Subcutaneous adipose tissue (tissue), 4 donors: ENCODE measurements around the gene RAB40B. TPM values are rescaled to one million over a fixed set of nuclear protein-coding genes. Genes with fewer than 3 reads are reported as not detected.

Experiments used
- total RNA-seq, 4 donors: library from RNA; depleted of rRNA; stranded (reverse); fragments of >200 nt; gene quantifications; one replicate each; pipeline ENCODE4 v1.1.0, GENCODE V29; 2016
- TF ChIP-seq, protein P1 (sequence below): fragments of 450-650 bp; IDR thresholded peaks from one replicate; pipeline ENCODE4 v1.5.1; 2016; ENCODE audit warnings: low read depth, mild to moderate bottlenecking, control low read depth, antibody characterized with exemption, moderate library complexity

RAB40B gene
- 10 to 100 TPM in 2 of 4 donors, 1 to 10 TPM in 2; 6.5 to 26.0 (median 8.5) TPM for total RNA-seq

DNA sequence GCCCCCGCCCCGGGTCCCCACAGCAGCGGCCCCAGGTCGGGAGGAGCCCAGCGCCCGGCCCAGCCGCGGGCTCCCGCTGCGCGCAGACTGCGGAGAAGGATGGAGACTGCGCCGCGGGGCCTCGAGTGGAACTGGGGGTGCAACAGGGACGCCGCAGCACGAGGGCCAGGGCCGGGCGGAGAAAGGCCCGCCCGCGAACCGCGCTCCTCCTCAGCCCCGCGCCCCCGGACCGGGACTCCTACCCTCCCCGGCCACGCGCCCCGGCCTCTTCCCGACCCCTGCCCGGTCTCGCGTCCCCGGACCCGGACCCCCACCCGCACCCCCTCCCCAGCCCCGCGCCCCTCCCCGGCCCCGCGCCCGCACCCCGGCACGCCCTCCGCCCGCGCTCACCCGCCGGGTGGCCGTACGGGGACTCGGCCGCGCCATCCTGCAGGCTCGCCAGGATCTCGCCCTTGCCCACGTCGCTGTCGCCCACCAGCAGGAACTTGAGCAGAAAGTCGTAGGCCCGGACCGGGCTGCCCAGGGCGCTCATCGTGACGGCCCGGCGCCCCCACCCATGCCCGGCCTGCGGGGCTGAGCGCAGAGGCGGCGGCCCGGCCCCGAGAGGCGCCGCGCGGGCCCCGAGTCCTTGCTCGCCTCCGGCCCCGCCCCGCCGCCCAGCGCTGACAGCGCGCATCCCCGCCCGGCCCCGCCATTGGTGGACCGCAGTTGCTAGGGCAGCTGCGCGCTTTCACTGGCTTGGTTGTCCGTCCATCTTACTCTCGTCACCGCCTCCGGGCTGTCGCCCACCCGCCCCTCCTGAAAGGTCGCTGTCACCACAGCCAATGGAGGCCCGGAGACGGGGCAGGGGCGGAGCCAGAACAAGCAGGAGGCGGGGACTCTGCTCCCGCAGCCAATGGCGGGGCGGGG, at the start of gene RAB40B:
Gene RAB40B (minus strand): TSS at position 634 of the 909 bp plus-strand sequence. CDS start 102 bp downstream, at position 532.
- TF ChIP-seq, protein P1, sequence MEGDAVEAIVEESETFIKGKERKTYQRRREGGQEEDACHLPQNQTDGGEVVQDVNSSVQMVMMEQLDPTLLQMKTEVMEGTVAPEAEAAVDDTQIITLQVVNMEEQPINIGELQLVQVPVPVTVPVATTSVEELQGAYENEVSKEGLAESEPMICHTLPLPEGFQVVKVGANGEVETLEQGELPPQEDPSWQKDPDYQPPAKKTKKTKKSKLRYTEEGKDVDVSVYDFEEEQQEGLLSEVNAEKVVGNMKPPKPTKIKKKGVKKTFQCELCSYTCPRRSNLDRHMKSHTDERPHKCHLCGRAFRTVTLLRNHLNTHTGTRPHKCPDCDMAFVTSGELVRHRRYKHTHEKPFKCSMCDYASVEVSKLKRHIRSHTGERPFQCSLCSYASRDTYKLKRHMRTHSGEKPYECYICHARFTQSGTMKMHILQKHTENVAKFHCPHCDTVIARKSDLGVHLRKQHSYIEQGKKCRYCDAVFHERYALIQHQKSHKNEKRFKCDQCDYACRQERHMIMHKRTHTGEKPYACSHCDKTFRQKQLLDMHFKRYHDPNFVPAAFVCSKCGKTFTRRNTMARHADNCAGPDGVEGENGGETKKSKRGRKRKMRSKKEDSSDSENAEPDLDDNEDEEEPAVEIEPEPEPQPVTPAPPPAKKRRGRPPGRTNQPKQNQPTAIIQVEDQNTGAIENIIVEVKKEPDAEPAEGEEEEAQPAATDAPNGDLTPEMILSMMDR: no peak

GRCh38 chr17:82745524-82745923, 47.0 kb upstream of the RAB40B start:
- TF ChIP-seq, protein P1: no peak

GRCh38 chr17:82743344-82744219, 45.1 kb upstream of the RAB40B start:
- TF ChIP-seq, protein P1: no peak

- TF ChIP-seq, protein P1: no peak
These were observed 42.6 kb upstream of the RAB40B start for GRCh38 chr17:82740906-82741759.

DNA sequence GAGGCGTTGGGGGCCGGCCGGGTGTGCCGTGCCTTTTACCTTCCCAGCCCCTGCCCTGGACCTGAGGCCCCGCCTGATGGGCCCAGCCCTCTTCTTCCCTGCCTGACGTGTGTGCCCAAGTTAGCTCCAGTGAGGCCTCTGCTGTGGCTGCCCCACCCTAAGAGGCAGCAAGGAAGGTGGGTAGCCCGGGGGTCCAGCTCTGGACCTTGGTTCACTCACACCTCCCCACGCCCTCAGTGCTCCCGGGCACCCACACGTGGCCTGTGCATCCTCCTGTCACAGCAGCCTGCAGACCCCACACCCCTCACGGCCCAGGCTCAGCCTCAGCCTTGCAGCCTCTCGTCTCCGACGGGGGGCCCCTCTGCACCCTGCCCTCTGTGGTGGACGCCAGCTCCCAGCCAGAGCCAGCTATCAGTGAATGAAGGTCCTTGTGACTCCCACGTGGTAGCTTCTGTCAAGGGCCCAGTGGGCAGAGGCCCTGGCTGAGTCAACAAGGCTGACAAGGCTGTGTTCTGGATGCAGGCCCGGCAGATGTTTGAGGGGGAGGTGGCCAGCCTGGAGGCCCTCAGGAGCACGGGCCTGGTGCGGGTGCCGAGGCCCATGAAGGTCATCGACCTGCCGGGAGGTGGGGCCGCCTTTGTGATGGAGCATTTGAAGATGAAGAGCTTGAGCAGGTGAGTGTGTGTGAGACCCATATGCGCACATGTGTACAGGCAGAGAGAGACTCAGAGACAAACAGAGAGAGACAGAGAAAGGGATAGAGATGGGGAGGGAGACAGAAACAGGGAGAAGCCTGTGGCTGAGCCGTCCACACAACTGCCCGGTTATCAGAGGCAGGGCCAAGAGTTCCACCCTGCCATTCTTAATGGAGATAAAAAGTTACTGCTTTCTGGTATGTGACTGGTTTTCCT, 39.7 kb upstream of the RAB40B start:
- TF ChIP-seq, protein P1: no peak

DNA sequence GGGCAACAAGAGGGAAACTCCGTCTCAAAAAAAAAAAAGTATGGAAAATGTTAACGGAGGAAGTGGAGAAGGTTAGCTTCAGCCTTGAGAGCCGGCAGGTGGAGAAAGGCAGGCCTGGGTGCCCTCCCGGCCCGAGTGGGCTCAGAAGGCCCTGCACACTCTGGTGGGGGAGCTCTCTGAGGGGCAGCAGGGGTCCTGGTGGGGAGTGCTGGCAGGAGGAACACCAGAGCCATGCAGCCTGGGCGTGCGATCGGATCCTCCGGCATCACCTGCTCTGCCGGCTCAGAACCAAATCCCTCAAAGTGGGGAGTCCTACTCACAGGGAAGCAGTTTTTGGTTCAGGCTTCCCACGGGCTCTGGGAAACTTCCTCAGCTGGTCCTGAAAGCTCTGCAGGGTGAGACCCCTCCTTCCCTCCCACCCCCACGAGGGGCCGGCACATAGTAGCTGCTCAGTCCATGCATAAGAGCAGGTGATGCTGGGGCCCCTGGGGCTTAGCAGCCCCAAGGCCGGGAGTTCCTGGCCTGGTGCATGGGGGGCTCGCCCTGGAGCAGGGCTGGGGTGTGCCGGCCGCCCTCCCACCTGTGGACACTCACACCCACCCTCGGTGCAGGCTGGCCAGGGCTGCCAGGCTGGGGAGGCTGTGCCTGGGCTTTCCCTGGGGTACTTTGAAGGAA, 38.1 kb upstream of the RAB40B start:
- TF ChIP-seq, protein P1: no peak
